HepG2 (cell line): Measurements from ENCODE around the gene ZFAND2B. TPM values are rescaled to one million over a fixed set of nuclear protein-coding genes. Genes with fewer than 3 reads are reported as not detected.
A peak's percentile ranks its signal among the peaks of the same experiment; 100 is the strongest.

Experiments used
- ATAC-seq: fragments of 200-7000 bp; cut with Tn5 transposase; 3 replicates; pipeline ENCODE4 v1.9.1; 2020; ENCODE audit warnings: mild to moderate bottlenecking, moderate library complexity
- BruUV-seq: library from RNA; stranded (reverse); fragments of 400-500 nt; replicated peaks from 2 replicates; lab custom pipeline; 2021; lab: Mats Ljungman, UMichigan
- CTCF ChIA-PET: fragments of 300-600 bp; formaldehyde crosslinking; extraction: SDS; loops from one replicate; lab custom pipeline; 2021; ENCODE audit warnings: low total read pairs, inconsistent platforms, low intra/inter-chr PET ratio; lab: Yijun Ruan, JAX
- POLR2A ChIA-PET: fragments of 350-600 bp; sonication (Branson Sonifier 250); formaldehyde crosslinking; loops from one replicate; lab custom pipeline; 2020; ENCODE audit warnings: antibody characterized with exemption, inconsistent platforms; lab: Yijun Ruan, JAX
- DNase-seq: peaks from one replicate; pipeline ENCODE4 v3.0.0-alpha.2; 2015; ENCODE audit warnings: low spot score
- FAIRE-seq: peaks from 3 replicates; lab custom pipeline; 2011; peaks lifted over from hg19 to GRCh38; lab: Jason Lieb, UNC
- H2AFZ ChIP-seq: one replicate; pipeline ENCODE4 v1.6.1; 2011; ENCODE audit warnings: low read length, inconsistent platforms
- H3K27ac ChIP-seq: fragments of 300-600 bp; 3 replicates; pipeline ENCODE4 v1.8.0; 2011; ENCODE audit warnings: mixed run types, mild to moderate bottlenecking, mixed read lengths, low read length, inconsistent platforms; ENCODE audit not compliant: insufficient read depth; ENCODE audit errors: extremely low read length
- H3K27me3 ChIP-seq, 2 experiments: fragments of 200-600 bp in 1 of 2; 2 replicates in 1 of 2; 3 replicates in 1 of 2; pipeline versions ENCODE4 v1.6.0 to v1.8.0; 2011; ENCODE audit warnings: low read length in 2 of 2, mild to moderate bottlenecking in 2 of 2, moderate library complexity in 2 of 2, inconsistent platforms in 1 of 2; ENCODE audit not compliant: insufficient read depth in 2 of 2, control insufficient read depth in 1 of 2
- H3K36me3 ChIP-seq, 2 experiments: fragments of 200-600 bp in 1 of 2; replicated peaks in 1 of 2; 2 replicates in 1 of 2; 3 replicates in 1 of 2; pipeline versions ENCODE4 v1.5.1 to v1.8.0; 2011; ENCODE audit warnings: low read length in 2 of 2, inconsistent platforms in 1 of 2; ENCODE audit not compliant: insufficient read depth in 2 of 2, control insufficient read depth in 1 of 2
- H3K4me1 ChIP-seq: 2 replicates; pipeline ENCODE4 v1.5.1; 2012; ENCODE audit warnings: low read length, inconsistent platforms; ENCODE audit not compliant: insufficient read depth
- H3K4me2 ChIP-seq: 2 replicates; pipeline ENCODE4 v1.6.0; 2011; ENCODE audit warnings: low read depth, low read length, inconsistent platforms
- H3K4me3 ChIP-seq, 3 experiments: fragments of 200-600 bp in 1 of 3; sonication (generic), shearing (Covaris generic) in 1 of 3; replicated peaks in 1 of 3; 2 replicates each; pipeline ENCODE4 v1.5.1; 2011 to 2016; ENCODE audit warnings: low read length in 3 of 3, inconsistent platforms in 2 of 3, low read depth in 2 of 3, mild to moderate bottlenecking in 2 of 3, control low read depth in 1 of 3, mixed read lengths in 1 of 3; ENCODE audit not compliant: insufficient read depth in 1 of 3
- H3K79me2 ChIP-seq: one replicate; pipeline ENCODE4 v1.6.1; 2011; ENCODE audit warnings: low read length, inconsistent platforms; ENCODE audit not compliant: insufficient read depth
- H3K9ac ChIP-seq: 2 replicates; pipeline ENCODE4 v1.6.0; 2011; ENCODE audit warnings: mild to moderate bottlenecking, low read depth, low read length, inconsistent platforms; ENCODE audit not compliant: insufficient read depth
- H3K9me3 ChIP-seq: 2 replicates; pipeline ENCODE4 v1.5.1; 2012; ENCODE audit warnings: mild to moderate bottlenecking, low read length
- H4K20me1 ChIP-seq: 2 replicates; pipeline ENCODE4 v1.6.0; 2011; ENCODE audit warnings: inconsistent platforms, mild to moderate bottlenecking, low read length, moderate library complexity; ENCODE audit not compliant: insufficient read depth
- CEBPB ChIP-seq: IDR thresholded peaks from 2 replicates; pipeline ENCODE4 v1.6.1; 2011; ENCODE audit warnings: low read depth, low read length, improper control_type of control experiment, borderline replicate concordance
- MAFF ChIP-seq: IDR thresholded peaks from 2 replicates; pipeline ENCODE4 v1.6.1; 2011; ENCODE audit warnings: low read depth, low read length, improper control_type of control experiment
- RARA ChIP-seq: IDR thresholded peaks from 2 replicates; pipeline ENCODE4 v1.6.1; 2016; ENCODE audit warnings: missing genetic modification reagents, missing compliant biosample characterization
- TGIF2 ChIP-seq: IDR thresholded peaks from 2 replicates; pipeline ENCODE4 v1.6.1; 2016; ENCODE audit warnings: control low read depth, missing compliant biosample characterization
- XRCC5 ChIP-seq: fragments of 200-400 bp; formaldehyde crosslinking; optimal IDR thresholded peaks from 2 replicates; pipeline ENCODE3; 2017; ENCODE audit warnings: mild to moderate bottlenecking, low read length
- ZBTB33 ChIP-seq: sonication (generic); formaldehyde crosslinking; IDR thresholded peaks from 2 replicates; pipeline ENCODE4 v1.4.0; 2020; ENCODE audit warnings: missing genetic modification reagents
- ZC3H13 ChIP-seq: sonication (generic); formaldehyde crosslinking; IDR thresholded peaks from 2 replicates; pipeline ENCODE4 v1.8.1; 2023; ENCODE audit warnings: mild to moderate bottlenecking, missing genetic modification reagents, moderate library complexity
- ZIK1 ChIP-seq: sonication (generic); formaldehyde crosslinking; IDR thresholded peaks from 2 replicates; pipeline ENCODE4 v1.5.0; 2020; ENCODE audit warnings: mild to moderate bottlenecking, low read depth, missing genetic modification reagents, borderline replicate concordance
- ZNF264 ChIP-seq: sonication (generic); formaldehyde crosslinking; IDR thresholded peaks from 2 replicates; pipeline ENCODE4 v1.4.0; 2020; ENCODE audit warnings: missing genetic modification reagents
- ZNF432 ChIP-seq: sonication (generic); formaldehyde crosslinking; IDR thresholded peaks from 2 replicates; pipeline ENCODE4 v1.5.0; 2020; ENCODE audit warnings: missing genetic modification reagents, mild to moderate bottlenecking, borderline replicate concordance
- ZNF446 ChIP-seq: sonication (generic); formaldehyde crosslinking; IDR thresholded peaks from 2 replicates; pipeline ENCODE4 v1.5.0; 2020; ENCODE audit warnings: mild to moderate bottlenecking, missing genetic modification reagents
- ZNF605 ChIP-seq: sonication (generic); formaldehyde crosslinking; IDR thresholded peaks from 2 replicates; pipeline ENCODE4 v1.8.0; 2022; ENCODE audit warnings: mild to moderate bottlenecking, missing genetic modification reagents
- WGBS: methylation state at CpG from one replicate; pipeline ENCODE4 v1.1.6; 2017; ENCODE audit warnings: low lambda C conversion rate; 5-methylcytosine and 5-hydroxymethylcytosine counted together
- in situ Hi-C: cut with HindIII; loops from 2 replicates; pipeline ENCODE4 v1.10.0; 2017; ENCODE audit warnings: low pct_unique_long_range_greater_than_20kb; ENCODE audit not compliant: extremely low pct_ligation_motif_present
- intact Hi-C: fragments of 100-400 bp; cut with micrococcal nuclease; formaldehyde crosslinking; loops from one replicate; pipeline ENCODE4 v1.10.0; 2022; ENCODE audit not compliant: unreplicated experiment
- polyA plus RNA-seq, 8 experiments: library from polyadenylated mRNA; depleted of rRNA in 3 of 8; stranded (reverse) in 7 of 8; unstranded in 1 of 8; fragments of >200 nt; fragmentation: Illumina TruSeq in 4 of 8; extraction: Trizol in 4 of 8; gene quantifications; 2 replicates each; pipeline versions ENCODE4 v1.2.1 to v1.2.3, GENCODE V29; 2011 to 2016; ENCODE audit warnings: low read depth in 4 of 8, missing spikeins in 1 of 8, mixed read lengths in 1 of 8; ENCODE audit not compliant: insufficient read depth in 1 of 8
- total RNA-seq, 5 experiments: library from RNA; depleted of rRNA; stranded (reverse); fragments of >200 nt; fragmentation: Illumina TruSeq; extraction: Trizol; gene quantifications; 2 replicates each; pipeline ENCODE4 v1.2.3, GENCODE V29; 2016; ENCODE audit warnings: low read depth in 1 of 5

ZFAND2B gene
- total and polyA plus RNA-seq, 2 of the 13 experiments (the other 11 are each of a cell fraction or from before 2014, with no cell fraction given) = 53.3 to 115 TPM

- Histone ChIP-seq H3K27ac (no peak overlapping the region), H2AFZ (no peak overlapping the region), H3K79me2 (peaks cover 14% of the 10 kb centered on the region), H3K9ac (peak overlapping the region; percentile 90), H4K20me1 (no peaks in the 10 kb centered on the region), H3K9me3 (no peaks in the 10 kb centered on the region), H3K4me1 (peaks cover 65% of the 10 kb centered on the region), H3K4me2 (peak overlapping the region; percentile 90), H3K36me3 (peaks cover 1 to 13% of the 10 kb centered on the region in 2 experiments; a peak in 4 of 5 replicates), H3K27me3 (no peaks in the 10 kb centered on the region; a peak in 1 of 5 replicates), H3K4me3 (peak overlapping the region; percentile 88 to 97 (median 93); a peak in 4 of 6 replicates)
- in situ Hi-C loops = no loop called here
- intact Hi-C loops = no loop called here
- CTCF ChIA-PET = no interaction called here
- POLR2A ChIA-PET = interaction anchor here (1.8 to 2.8 kb wide), 8 partner anchors 16 to 70 kb away, joined by 12 to 69 read pairs (median 26); partner anchors contain the start of genes ANKZF1, ATG9A, CNPPD1 and DNAJB2
- 98% methylated on average over 10 of the region's 10 CpGs for WGBS
- no peak for TF ChIP-seq TGIF2 (CRISPR knock-in tag)
- TF ChIP-seq RARA (CRISPR knock-in tag) = peak; percentile 30; the same call in 1 of the 2 replicates
- TF ChIP-seq ZIK1 (CRISPR knock-in tag) = 0 out of 2 replicates have a peak, but pooled peaks have one; percentile 29
- TF ChIP-seq ZNF605 = 0 out of 2 replicates have a peak, but pooled peaks have one; percentile 18
- no peak for TF ChIP-seq ZNF432
- BruUV-seq = no TSS peak
- ATAC-seq (no peak), DNase-seq (no peak), FAIRE-seq (no peak)
These were observed 40.0 kb downstream of the ZFAND2B start for GRCh38 chr2:219246559-219246958.

GRCh38 chr2:219247678-219248642 lies 41.4 kb downstream of the ZFAND2B start:
- H3K36me3 ChIP-seq = peaks cover 1 to 13% of the 10 kb centered on the region in 2 experiments; a peak in 4 of 5 replicates
- H3K4me2 ChIP-seq = peak overlapping the region; percentile 94; the same call in 1 of the 2 replicates
- POLR2A ChIA-PET = interaction anchor here (1.0 to 5.7 kb wide), 17 partner anchors 14 to 304 kb away, joined by 3 to 73 read pairs (median 18); partner anchors contain the start of genes ABCB6, ANKZF1, ATG9A and CNPPD1
- no peaks in the 10 kb centered on the region for H3K9me3 ChIP-seq
- 95% methylated on average over 17 of the region's 17 CpGs for WGBS
- H3K79me2 ChIP-seq = peaks cover 14% of the 10 kb centered on the region
- FAIRE-seq = no peak
- intact Hi-C loops (loop anchor here (2.0 kb wide), 1 partner anchor 47 kb away; no protein-coding TSS in a partner anchor), in situ Hi-C loops (no loop called here)
- no peak for DNase-seq
- H3K4me1 ChIP-seq = peaks cover 71% of the 10 kb centered on the region
- no peak overlapping the region for H3K9ac ChIP-seq
- no peak overlapping the region for H3K4me3 ChIP-seq
- H3K27me3 ChIP-seq = peaks cover 0 to 2% of the 10 kb centered on the region in 2 experiments; a peak in 1 of 5 replicates
- H2AFZ ChIP-seq = no peak overlapping the region
- no peaks in the 10 kb centered on the region for H4K20me1 ChIP-seq
- peak overlapping the region; percentile 91 for H3K27ac ChIP-seq
- BruUV-seq = no TSS peak
- ATAC-seq = no peak
- CTCF ChIA-PET = interaction anchor here (1.6 kb wide), 1 partner anchor 47 kb away, joined by 5 read pairs; no protein-coding TSS in a partner anchor
- TF ChIP-seq CEBPB (no peak), ZC3H13 (CRISPR knock-in tag) (0 out of 2 replicates have a peak, but pooled peaks have one; percentile 60), MAFF (peak; percentile 67), ZNF446 (no peak), ZBTB33 (CRISPR knock-in tag) (peak; percentile 98), ZNF264 (CRISPR knock-in tag) (no peak), XRCC5 (peak; percentile 51)
